Measurements from ENCODE around the gene GRID1.

Gene GRID1

GRCh38 chr10:86293396-86293791, 73.2 kb downstream of the GRID1 start:
- Histone ChIP-seq H2BK5ac (ENCODE audit: low read depth, low read length, poor library complexity, severe bottlenecking) (no peak overlapping the region), H2BK120ac (ENCODE audit: low read depth, low read length) (no peak overlapping the region), H3K27me3 (ENCODE audit: control insufficient read depth in 1 of 2, insufficient read depth in 1 of 2, low read length in 2 of 2) (no peaks in the 10 kb centered on the region), H3K36me3 (ENCODE audit: control insufficient read depth in 1 of 2, insufficient read depth in 2 of 2, low read depth in 1 of 2, low read length in 2 of 2) (no peaks in the 10 kb centered on the region), H4K8ac (ENCODE audit: low read length) (no peak overlapping the region), H3K18ac (ENCODE audit: low read depth in 1 of 2, low read length in 2 of 2) (no peak overlapping the region), H2BK15ac (ENCODE audit: low read depth, poor library complexity, severe bottlenecking) (no peak overlapping the region), H3K23ac (ENCODE audit: low read length in 2 of 2) (no peak overlapping the region), H3K4me2 (ENCODE audit: low read length, poor library complexity, severe bottlenecking) (no peak overlapping the region), H3K9ac (ENCODE audit: low read length) (no peak overlapping the region), H3K79me1 (replicated peaks; ENCODE audit: low read length, poor library complexity, severe bottlenecking) (no peaks in the 10 kb centered on the region), H3K4me1 (ENCODE audit: control insufficient read depth, insufficient read depth, low read depth, low read length) (no peaks in the 10 kb centered on the region), H3K9me3 (ENCODE audit: control insufficient read depth, low read length) (no peaks in the 10 kb centered on the region), H3K4ac (ENCODE audit: low read depth in 1 of 2, low read length in 2 of 2) (no peak overlapping the region), H3K4me3 (ENCODE audit: insufficient read depth in 1 of 2, low read depth in 1 of 2, low read length in 2 of 2) (no peak overlapping the region), H3K27ac (ENCODE audit: low read length, poor library complexity, severe bottlenecking) (no peak overlapping the region), H2BK12ac (ENCODE audit: low read length in 2 of 2) (no peak overlapping the region), H4K91ac (ENCODE audit: low read length) (no peak overlapping the region), H3K14ac (ENCODE audit: low read length in 2 of 2) (no peak overlapping the region), H2AK5ac (ENCODE audit: low read length, severe bottlenecking) (no peak overlapping the region), H2AFZ (ENCODE audit: low read depth, low read length) (no peak overlapping the region)
- DNase-seq = no peak
- WGBS = no CpG with 5 or more reads among the region's 2 CpGs

- no peak overlapping the region for H2BK12ac ChIP-seq (ENCODE audit: low read length in 2 of 2)
- H3K4ac ChIP-seq (ENCODE audit: low read depth in 1 of 2, low read length in 2 of 2) = no peak overlapping the region
- no peak overlapping the region for H3K4me3 ChIP-seq (ENCODE audit: insufficient read depth in 1 of 2, low read depth in 1 of 2, low read length in 2 of 2)
- H3K23ac ChIP-seq (ENCODE audit: low read length in 2 of 2) = no peak overlapping the region
- H2AFZ ChIP-seq (ENCODE audit: low read depth, low read length) = no peak overlapping the region
- WGBS = 65% methylated on average over 10 of the region's 13 CpGs
- H2AK5ac ChIP-seq (ENCODE audit: low read length, severe bottlenecking) = no peak overlapping the region
- H2BK5ac ChIP-seq (ENCODE audit: low read depth, low read length, poor library complexity, severe bottlenecking) = no peak overlapping the region
- no peak overlapping the region for H2BK120ac ChIP-seq (ENCODE audit: low read depth, low read length)
- no peak overlapping the region for H3K27ac ChIP-seq (ENCODE audit: low read length, poor library complexity, severe bottlenecking)
- H3K9ac ChIP-seq (ENCODE audit: low read length) = no peak overlapping the region
- no peaks in the 10 kb centered on the region for H3K79me1 ChIP-seq (replicated peaks; ENCODE audit: low read length, poor library complexity, severe bottlenecking)
- H3K27me3 ChIP-seq (ENCODE audit: control insufficient read depth in 1 of 2, insufficient read depth in 1 of 2, low read length in 2 of 2) = no peaks in the 10 kb centered on the region
- H2BK15ac ChIP-seq (ENCODE audit: low read depth, poor library complexity, severe bottlenecking) = no peak overlapping the region
- H3K4me1 ChIP-seq (ENCODE audit: control insufficient read depth, insufficient read depth, low read depth, low read length) = no peaks in the 10 kb centered on the region
- H3K4me2 ChIP-seq (ENCODE audit: low read length, poor library complexity, severe bottlenecking) = no peak overlapping the region
- H3K36me3 ChIP-seq (ENCODE audit: control insufficient read depth in 1 of 2, insufficient read depth in 2 of 2, low read depth in 1 of 2, low read length in 2 of 2) = no peaks in the 10 kb centered on the region
- DNase-seq = no peak
- H4K91ac ChIP-seq (ENCODE audit: low read length) = no peak overlapping the region
- no peak overlapping the region for H3K18ac ChIP-seq (ENCODE audit: low read depth in 1 of 2, low read length in 2 of 2)
- no peak overlapping the region for H3K14ac ChIP-seq (ENCODE audit: low read length in 2 of 2)
- H3K9me3 ChIP-seq (ENCODE audit: control insufficient read depth, low read length) = no peaks in the 10 kb centered on the region
- no peak overlapping the region for H4K8ac ChIP-seq (ENCODE audit: low read length)
Measured at GRCh38 chr10:86292462-86293395, 73.9 kb downstream of the GRID1 start.

GRCh38 chr10:86291616-86292340, 74.8 kb downstream of the GRID1 start:
- Histone ChIP-seq H2BK120ac (ENCODE audit: low read depth, low read length) (no peak overlapping the region), H2AFZ (ENCODE audit: low read depth, low read length) (no peak overlapping the region), H3K4me2 (ENCODE audit: low read length, poor library complexity, severe bottlenecking) (no peak overlapping the region), H3K27me3 (ENCODE audit: control insufficient read depth in 1 of 2, insufficient read depth in 1 of 2, low read length in 2 of 2) (no peaks in the 10 kb centered on the region), H3K4me1 (ENCODE audit: control insufficient read depth, insufficient read depth, low read depth, low read length) (no peaks in the 10 kb centered on the region), H3K27ac (ENCODE audit: low read length, poor library complexity, severe bottlenecking) (no peak overlapping the region), H3K23ac (ENCODE audit: low read length in 2 of 2) (no peak overlapping the region), H3K4ac (ENCODE audit: low read depth in 1 of 2, low read length in 2 of 2) (no peak overlapping the region), H3K4me3 (ENCODE audit: insufficient read depth in 1 of 2, low read depth in 1 of 2, low read length in 2 of 2) (no peak overlapping the region), H4K91ac (ENCODE audit: low read length) (no peak overlapping the region), H3K9me3 (ENCODE audit: control insufficient read depth, low read length) (no peaks in the 10 kb centered on the region), H3K79me1 (replicated peaks; ENCODE audit: low read length, poor library complexity, severe bottlenecking) (no peaks in the 10 kb centered on the region), H3K14ac (ENCODE audit: low read length in 2 of 2) (no peak overlapping the region), H3K9ac (ENCODE audit: low read length) (no peak overlapping the region), H2AK5ac (ENCODE audit: low read length, severe bottlenecking) (no peak overlapping the region), H3K18ac (ENCODE audit: low read depth in 1 of 2, low read length in 2 of 2) (no peak overlapping the region), H2BK15ac (ENCODE audit: low read depth, poor library complexity, severe bottlenecking) (no peak overlapping the region), H2BK5ac (ENCODE audit: low read depth, low read length, poor library complexity, severe bottlenecking) (no peak overlapping the region), H4K8ac (ENCODE audit: low read length) (no peak overlapping the region), H2BK12ac (ENCODE audit: low read length in 2 of 2) (no peak overlapping the region), H3K36me3 (ENCODE audit: control insufficient read depth in 1 of 2, insufficient read depth in 2 of 2, low read depth in 1 of 2, low read length in 2 of 2) (no peaks in the 10 kb centered on the region)
- 64% methylated on average over 12 of the region's 12 CpGs for WGBS
- DNase-seq = no peak

GRCh38 chr10:86290933-86291615, 75.5 kb downstream of the GRID1 start:
- 56% methylated on average over 6 of the region's 9 CpGs for WGBS

More at GRCh38 chr10:86290933-86291615, 75.5 kb downstream of the GRID1 start:
- Histone ChIP-seq H3K23ac (ENCODE audit: low read length in 2 of 2) (peak overlapping the region in 1 of 2 experiments; percentile 14), H4K91ac (ENCODE audit: low read length) (no peak overlapping the region), H3K4ac (ENCODE audit: low read depth in 1 of 2, low read length in 2 of 2) (no peak overlapping the region), H3K14ac (ENCODE audit: low read length in 2 of 2) (no peak overlapping the region), H3K27me3 (ENCODE audit: control insufficient read depth in 1 of 2, insufficient read depth in 1 of 2, low read length in 2 of 2) (no peaks in the 10 kb centered on the region), H2BK12ac (ENCODE audit: low read length in 2 of 2) (no peak overlapping the region), H2BK120ac (ENCODE audit: low read depth, low read length) (no peak overlapping the region), H3K4me3 (ENCODE audit: insufficient read depth in 1 of 2, low read depth in 1 of 2, low read length in 2 of 2) (no peak overlapping the region), H3K9me3 (ENCODE audit: control insufficient read depth, low read length) (no peaks in the 10 kb centered on the region), H3K4me1 (ENCODE audit: control insufficient read depth, insufficient read depth, low read depth, low read length) (no peaks in the 10 kb centered on the region), H4K8ac (ENCODE audit: low read length) (no peak overlapping the region), H3K4me2 (ENCODE audit: low read length, poor library complexity, severe bottlenecking) (no peak overlapping the region), H3K79me1 (replicated peaks; ENCODE audit: low read length, poor library complexity, severe bottlenecking) (no peaks in the 10 kb centered on the region), H2BK15ac (ENCODE audit: low read depth, poor library complexity, severe bottlenecking) (no peak overlapping the region), H2AFZ (ENCODE audit: low read depth, low read length) (no peak overlapping the region), H3K36me3 (ENCODE audit: control insufficient read depth in 1 of 2, insufficient read depth in 2 of 2, low read depth in 1 of 2, low read length in 2 of 2) (no peaks in the 10 kb centered on the region), H3K9ac (ENCODE audit: low read length) (no peak overlapping the region), H3K18ac (ENCODE audit: low read depth in 1 of 2, low read length in 2 of 2) (no peak overlapping the region), H2AK5ac (ENCODE audit: low read length, severe bottlenecking) (no peak overlapping the region), H2BK5ac (ENCODE audit: low read depth, low read length, poor library complexity, severe bottlenecking) (no peak overlapping the region), H3K27ac (ENCODE audit: low read length, poor library complexity, severe bottlenecking) (no peak overlapping the region)
- no peak for DNase-seq

All from mesenchymal stem cell (in vitro differentiated cells and primary cell).